Measurements from ENCODE around the gene NPS.
A peak's percentile ranks its signal among the peaks of the same experiment; 100 is the strongest.

NPS gene

DNA sequence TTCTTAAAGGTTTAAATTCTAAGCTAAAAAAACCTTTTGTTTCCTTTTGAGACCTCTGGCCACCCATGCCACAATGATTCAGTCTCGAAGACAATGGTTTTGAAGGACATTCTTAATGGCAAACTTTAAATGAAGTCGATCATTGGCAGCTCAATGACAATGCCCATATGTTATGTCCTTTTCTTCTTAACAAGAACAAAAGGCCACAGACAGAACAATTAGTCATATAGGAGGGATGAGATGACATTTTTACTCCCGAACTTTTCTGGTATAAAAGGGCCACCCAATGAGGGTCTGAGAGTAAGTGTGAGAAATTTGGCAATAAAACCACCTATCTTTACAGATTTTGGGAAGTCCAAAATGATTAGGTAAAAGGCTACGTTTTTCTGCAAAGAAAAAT lies at the start of gene NPS:
TSS of gene NPS (plus strand) at position 301 of the 400 bp plus-strand sequence. CDS start at position 361, 60 bp downstream.
- Mint-ChIP-seq H3K4me3 (no peak within 1 kb of the TSS), H3K4me1 (no peaks in the 10 kb centered on the region), H3K27me3 (peaks cover 1% of the 10 kb centered on the region), H3K27ac (peak within 1 kb of the TSS in 1 of 2 donors; percentile 65), H3K9me3 (peaks cover 15 to 31% of the 10 kb centered on the region in 2 donors)
- ATAC-seq, result no peak
- DNase-seq, result no peak

DNA sequence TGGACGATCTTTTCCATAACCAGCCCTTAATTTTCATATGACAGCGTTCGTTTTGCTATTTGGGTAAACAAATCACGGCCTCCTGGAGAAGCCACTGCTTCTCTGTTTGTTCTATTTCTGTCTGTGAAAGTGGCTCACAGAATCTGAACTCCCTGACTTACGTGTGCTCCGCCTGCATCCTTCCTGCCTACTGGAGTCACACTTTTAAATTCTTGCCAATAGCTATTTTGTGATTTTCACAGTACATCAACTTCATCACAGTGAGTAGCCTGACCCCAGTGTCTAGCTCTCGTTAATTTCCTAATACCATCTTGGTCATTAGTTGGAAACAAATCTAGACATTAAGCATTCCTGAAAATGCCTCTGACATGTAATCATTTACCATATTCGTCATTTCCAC lies 49.0 kb upstream of the NPS start:
- Mint-ChIP-seq H3K27ac (no peak overlapping the region), H3K9me3 (no peaks in the 10 kb centered on the region), H3K4me3 (no peak overlapping the region), H3K4me1 (no peaks in the 10 kb centered on the region), H3K27me3 (no peaks in the 10 kb centered on the region)
- DNase-seq (no peak), ATAC-seq (no peak)

DNA sequence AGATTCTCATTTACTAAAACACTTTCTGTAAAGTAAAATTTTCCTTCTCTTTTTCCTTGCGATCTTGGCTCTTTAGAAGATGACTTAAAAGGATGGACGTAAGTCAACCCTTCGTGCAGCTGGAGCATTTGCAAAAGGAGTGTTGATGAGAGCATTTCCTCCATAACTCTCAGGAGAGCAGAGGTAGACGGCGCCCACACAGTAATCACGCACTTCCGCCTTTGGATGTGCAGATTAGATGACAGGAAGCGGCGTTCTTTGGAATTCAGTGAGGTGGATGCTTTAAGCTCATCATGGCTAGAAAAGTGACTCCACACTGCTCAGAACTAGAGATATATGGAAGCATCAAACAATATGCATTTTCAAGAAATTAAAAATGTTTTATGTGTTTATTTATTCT lies 43.0 kb upstream of the NPS start:
- no peak for ATAC-seq
- no peak overlapping the region for H3K4me3 Mint-ChIP-seq
- no peaks in the 10 kb centered on the region for H3K4me1 Mint-ChIP-seq
- H3K9me3 Mint-ChIP-seq, result no peaks in the 10 kb centered on the region
- H3K27me3 Mint-ChIP-seq, result no peaks in the 10 kb centered on the region
- no peak overlapping the region for H3K27ac Mint-ChIP-seq
- DNase-seq, result no peak

GRCh38 chr10:127522298-127522697 lies 26.8 kb upstream of the NPS start:
- no peak for DNase-seq
- ATAC-seq, result no peak
- no peak overlapping the region for H3K4me3 Mint-ChIP-seq
- H3K4me1 Mint-ChIP-seq, result no peaks in the 10 kb centered on the region
- no peaks in the 10 kb centered on the region for H3K27me3 Mint-ChIP-seq
- no peak overlapping the region for H3K27ac Mint-ChIP-seq
- no peaks in the 10 kb centered on the region for H3K9me3 Mint-ChIP-seq

DNA sequence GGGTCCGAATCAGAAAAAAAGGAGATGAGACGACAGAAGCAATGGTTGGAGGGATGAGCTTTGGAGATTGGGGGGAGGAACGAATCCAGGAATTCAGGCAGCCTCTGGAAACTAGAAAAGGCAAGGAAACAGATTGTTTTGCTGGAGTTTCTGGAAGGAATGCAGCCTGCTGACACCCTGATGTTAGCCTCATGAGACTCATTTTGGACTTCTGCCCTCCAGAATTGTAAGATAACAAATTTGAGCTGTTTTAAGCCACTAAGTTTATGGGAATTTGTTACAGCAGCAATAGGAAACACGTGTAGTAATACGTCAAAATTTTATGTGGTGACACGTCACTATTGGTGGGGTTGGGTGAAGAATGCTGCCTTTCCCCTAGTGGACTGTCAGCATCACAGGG lies 25.6 kb upstream of the NPS start:
- no peak overlapping the region for H3K27ac Mint-ChIP-seq
- no peaks in the 10 kb centered on the region for H3K4me1 Mint-ChIP-seq
- H3K27me3 Mint-ChIP-seq, result no peaks in the 10 kb centered on the region
- no peak for DNase-seq
- no peak overlapping the region for H3K4me3 Mint-ChIP-seq
- H3K9me3 Mint-ChIP-seq, result no peaks in the 10 kb centered on the region
- no peak for ATAC-seq

- Mint-ChIP-seq H3K4me3 (no peak overlapping the region), H3K4me1 (no peaks in the 10 kb centered on the region), H3K27me3 (no peaks in the 10 kb centered on the region), H3K27ac (no peak overlapping the region), H3K9me3 (no peaks in the 10 kb centered on the region)
- ATAC-seq, result no peak
- DNase-seq, result no peak
These were observed 24.9 kb upstream of the NPS start for GRCh38 chr10:127524229-127524628.

DNA sequence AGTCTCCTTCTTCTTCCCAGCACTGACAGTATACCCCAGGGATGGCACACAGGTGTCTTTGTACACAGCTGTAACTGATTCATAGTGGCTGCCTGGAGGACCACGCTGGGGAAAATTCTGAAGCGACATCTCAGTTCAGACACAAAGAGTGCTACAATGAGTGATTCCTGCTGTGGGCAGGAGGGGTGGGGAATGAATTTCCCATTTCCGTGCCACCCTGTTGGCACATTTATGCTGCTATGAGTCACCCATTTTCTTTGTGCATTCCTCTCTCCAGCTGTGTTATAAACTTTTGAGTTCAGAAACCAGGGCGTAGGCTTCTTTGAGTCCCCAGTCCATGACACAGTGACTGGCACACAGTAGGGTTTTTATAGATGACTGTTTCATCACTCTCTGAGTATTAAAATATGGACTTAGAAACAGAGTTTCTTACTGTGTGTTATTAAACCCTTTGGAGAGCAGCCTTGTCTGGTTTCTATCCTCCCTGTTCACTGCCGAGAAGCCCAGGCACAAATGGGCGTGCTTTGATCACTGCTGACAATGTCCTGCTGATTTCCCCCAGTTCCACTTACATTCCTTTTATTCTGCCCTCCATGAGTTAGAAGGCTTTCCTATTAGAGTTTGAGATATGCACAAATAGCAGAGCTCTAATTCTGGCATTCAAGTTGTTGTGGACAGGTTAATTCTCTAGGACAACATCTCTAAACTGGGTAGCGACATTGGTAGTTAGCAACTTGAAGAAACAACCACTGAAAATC lies 24.0 kb upstream of the NPS start:
- H3K27me3 Mint-ChIP-seq, result no peaks in the 10 kb centered on the region
- no peak for ATAC-seq

DNA sequence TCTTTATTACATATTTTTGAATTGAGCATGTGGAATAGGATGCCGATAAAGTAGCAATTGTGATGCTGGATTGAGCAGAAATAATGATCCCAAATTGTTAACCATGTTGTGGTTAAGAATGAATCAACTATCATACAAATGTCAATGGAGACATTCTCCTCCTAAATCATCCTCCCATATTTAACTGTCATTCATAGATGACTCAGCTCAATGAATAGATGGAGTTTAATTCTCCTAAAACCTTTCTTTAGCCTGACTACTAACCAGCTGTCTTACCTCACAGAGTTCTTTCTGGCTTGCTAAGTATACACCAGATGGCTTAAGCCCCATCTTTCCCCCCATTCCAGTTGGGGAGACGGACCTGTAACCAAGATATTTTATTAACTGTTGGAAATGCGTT lies 23.4 kb upstream of the NPS start:
- H3K27me3 Mint-ChIP-seq, result no peaks in the 10 kb centered on the region
- ATAC-seq (no peak), DNase-seq (no peak)
- H3K4me3 Mint-ChIP-seq, result no peak overlapping the region
- no peaks in the 10 kb centered on the region for H3K4me1 Mint-ChIP-seq
- no peaks in the 10 kb centered on the region for H3K9me3 Mint-ChIP-seq
- no peak overlapping the region for H3K27ac Mint-ChIP-seq

More for the DNA sequence above, 24.0 kb upstream of the NPS start:
- no peak for DNase-seq
- no peaks in the 10 kb centered on the region for H3K4me1 Mint-ChIP-seq
- H3K9me3 Mint-ChIP-seq, result no peaks in the 10 kb centered on the region
- no peak overlapping the region for H3K4me3 Mint-ChIP-seq
- no peak overlapping the region for H3K27ac Mint-ChIP-seq

DNA sequence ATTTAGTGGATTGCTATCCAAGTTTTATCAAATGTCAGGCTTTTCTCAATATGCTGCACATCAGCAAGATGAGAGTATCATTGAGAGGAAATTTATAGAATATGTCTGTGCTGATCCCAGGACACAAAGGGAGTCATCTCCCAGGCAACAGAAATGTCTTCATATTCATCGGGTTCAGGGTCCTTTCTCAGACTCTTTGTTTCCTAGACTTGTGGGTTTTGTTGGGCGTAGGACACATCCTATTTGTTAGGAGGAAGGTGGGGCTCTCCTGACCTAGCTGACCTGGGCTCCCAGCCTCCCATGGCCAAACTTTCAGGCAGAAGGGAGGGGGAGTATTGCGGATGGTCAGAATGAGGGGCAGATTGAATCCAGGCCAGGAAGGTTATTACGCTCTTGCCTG lies 22.9 kb upstream of the NPS start:
- H3K27ac Mint-ChIP-seq, result no peak overlapping the region
- no peak overlapping the region for H3K4me3 Mint-ChIP-seq
- H3K4me1 Mint-ChIP-seq, result no peaks in the 10 kb centered on the region
- no peaks in the 10 kb centered on the region for H3K9me3 Mint-ChIP-seq
- H3K27me3 Mint-ChIP-seq, result no peaks in the 10 kb centered on the region
- no peak for DNase-seq
- no peak for ATAC-seq

- H3K9me3 Mint-ChIP-seq, result no peaks in the 10 kb centered on the region
- H3K27me3 Mint-ChIP-seq, result no peaks in the 10 kb centered on the region
- DNase-seq (no peak), ATAC-seq (no peak)
- no peak overlapping the region for H3K27ac Mint-ChIP-seq
- H3K4me3 Mint-ChIP-seq, result no peak overlapping the region
- no peaks in the 10 kb centered on the region for H3K4me1 Mint-ChIP-seq
These were observed 21.8 kb upstream of the NPS start for GRCh38 chr10:127527320-127527719.

DNA sequence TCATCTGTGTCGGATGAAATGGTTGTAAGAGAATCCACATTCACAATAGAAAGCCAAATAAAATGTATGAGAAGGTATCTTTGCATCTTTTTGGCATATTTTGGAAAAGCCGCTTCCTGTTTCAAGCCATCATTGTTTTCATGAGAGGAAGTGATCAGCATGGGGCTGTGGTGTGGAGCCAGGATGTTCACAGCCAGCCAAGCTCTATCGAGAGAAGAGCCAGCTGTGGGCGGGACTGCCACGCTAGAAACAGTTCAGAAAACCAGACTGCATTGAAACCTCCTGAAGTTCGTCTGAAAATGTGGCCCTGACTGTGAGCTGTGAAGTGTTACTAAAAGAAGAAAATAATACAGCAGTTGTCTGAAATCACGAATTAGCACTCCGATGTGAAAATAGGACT lies 21.2 kb upstream of the NPS start:
- no peaks in the 10 kb centered on the region for H3K9me3 Mint-ChIP-seq
- ATAC-seq (no peak), DNase-seq (no peak)
- no peaks in the 10 kb centered on the region for H3K4me1 Mint-ChIP-seq
- H3K4me3 Mint-ChIP-seq, result no peak overlapping the region
- H3K27ac Mint-ChIP-seq, result no peak overlapping the region
- H3K27me3 Mint-ChIP-seq, result no peaks in the 10 kb centered on the region

GRCh38 chr10:127532193-127532592 lies 16.9 kb upstream of the NPS start:
- Mint-ChIP-seq H3K27ac (no peak overlapping the region), H3K4me1 (no peaks in the 10 kb centered on the region), H3K9me3 (no peaks in the 10 kb centered on the region), H3K27me3 (no peaks in the 10 kb centered on the region), H3K4me3 (no peak overlapping the region)
- DNase-seq (no peak), ATAC-seq (no peak)

GRCh38 chr10:127532659-127533058 lies 16.4 kb upstream of the NPS start:
- no peak overlapping the region for H3K4me3 Mint-ChIP-seq
- peak overlapping the region in 1 of 2 donors; percentile 40 for H3K27ac Mint-ChIP-seq
- DNase-seq (no peak), ATAC-seq (no peak)
- H3K27me3 Mint-ChIP-seq, result peaks cover 4% of the 10 kb centered on the region
- no peaks in the 10 kb centered on the region for H3K4me1 Mint-ChIP-seq
- no peaks in the 10 kb centered on the region for H3K9me3 Mint-ChIP-seq

- no peak overlapping the region for H3K4me3 Mint-ChIP-seq
- ATAC-seq (no peak), DNase-seq (no peak)
- peaks cover 14% of the 10 kb centered on the region for H3K27me3 Mint-ChIP-seq
- H3K9me3 Mint-ChIP-seq, result no peaks in the 10 kb centered on the region
- no peak overlapping the region for H3K27ac Mint-ChIP-seq
- no peaks in the 10 kb centered on the region for H3K4me1 Mint-ChIP-seq
These were observed 15.0 kb upstream of the NPS start for GRCh38 chr10:127534074-127534473.

GRCh38 chr10:127534496-127534895 lies 14.6 kb upstream of the NPS start:
- Mint-ChIP-seq H3K4me3 (no peak overlapping the region), H3K9me3 (no peaks in the 10 kb centered on the region), H3K4me1 (no peaks in the 10 kb centered on the region), H3K27me3 (peaks cover 14% of the 10 kb centered on the region), H3K27ac (no peak overlapping the region)
- ATAC-seq (no peak), DNase-seq (no peak)

DNA sequence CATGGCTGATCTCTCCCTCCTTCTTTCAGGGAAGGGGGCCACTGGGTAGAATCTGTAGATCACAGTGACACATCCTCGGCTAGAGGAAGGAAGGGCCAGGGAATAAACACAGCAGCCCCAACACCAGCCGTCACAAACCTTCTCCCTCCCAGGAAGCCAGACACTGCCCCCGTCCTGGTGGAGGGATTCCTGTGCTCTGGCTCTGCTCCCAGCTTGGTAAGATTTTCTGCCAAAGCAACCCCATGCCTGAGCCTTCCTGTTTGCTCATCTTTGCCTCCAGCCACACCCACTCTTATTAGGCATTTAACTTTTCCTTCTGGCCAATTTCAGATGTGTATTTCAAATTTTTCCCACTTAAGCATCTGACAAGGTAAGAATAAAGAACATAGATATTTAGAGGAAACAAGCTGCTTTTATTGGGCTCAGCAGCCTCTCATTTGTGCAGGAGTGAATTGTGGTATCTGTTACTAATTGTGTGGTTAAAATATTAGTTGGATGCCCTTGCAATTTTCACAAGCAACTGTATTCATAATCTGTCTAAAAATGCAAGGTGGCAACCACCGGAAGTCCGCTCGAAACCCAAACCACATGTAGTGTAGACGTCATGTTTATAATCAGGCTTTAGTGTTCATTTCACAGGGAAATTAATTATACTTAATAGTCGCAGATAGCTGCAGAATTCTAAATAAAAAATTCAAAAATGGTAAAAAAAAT lies 13.2 kb upstream of the NPS start:
- no peak for ATAC-seq
- Mint-ChIP-seq H3K4me3 (no peak overlapping the region), H3K4me1 (no peaks in the 10 kb centered on the region), H3K27ac (no peak overlapping the region), H3K27me3 (peaks cover 14% of the 10 kb centered on the region), H3K9me3 (no peaks in the 10 kb centered on the region)
- DNase-seq, result no peak
